Hematopoietic multipotent progenitor cell treated with erythropoietin and hydrocortisone succinate and interleukin-3 and kit ligand, for 6 days (in vitro differentiated cells): Measurements from ENCODE around the gene OCA2.
"Not testable (repeated sequence)": the region's sequence is repeated elsewhere in the genome, so short reads cannot be mapped to it uniquely, and the experiment has no call there.

Experiments used
- DNase-seq: peaks from one replicate; pipeline ENCODE4 v3.0.0-alpha.2; 2015

OCA2 gene

GRCh38 chr15:28020644-28021043, 78.5 kb downstream of the OCA2 start:
- no peak for DNase-seq

GRCh38 chr15:28019594-28020309, 79.4 kb downstream of the OCA2 start:
- DNase-seq: no peak

DNA sequence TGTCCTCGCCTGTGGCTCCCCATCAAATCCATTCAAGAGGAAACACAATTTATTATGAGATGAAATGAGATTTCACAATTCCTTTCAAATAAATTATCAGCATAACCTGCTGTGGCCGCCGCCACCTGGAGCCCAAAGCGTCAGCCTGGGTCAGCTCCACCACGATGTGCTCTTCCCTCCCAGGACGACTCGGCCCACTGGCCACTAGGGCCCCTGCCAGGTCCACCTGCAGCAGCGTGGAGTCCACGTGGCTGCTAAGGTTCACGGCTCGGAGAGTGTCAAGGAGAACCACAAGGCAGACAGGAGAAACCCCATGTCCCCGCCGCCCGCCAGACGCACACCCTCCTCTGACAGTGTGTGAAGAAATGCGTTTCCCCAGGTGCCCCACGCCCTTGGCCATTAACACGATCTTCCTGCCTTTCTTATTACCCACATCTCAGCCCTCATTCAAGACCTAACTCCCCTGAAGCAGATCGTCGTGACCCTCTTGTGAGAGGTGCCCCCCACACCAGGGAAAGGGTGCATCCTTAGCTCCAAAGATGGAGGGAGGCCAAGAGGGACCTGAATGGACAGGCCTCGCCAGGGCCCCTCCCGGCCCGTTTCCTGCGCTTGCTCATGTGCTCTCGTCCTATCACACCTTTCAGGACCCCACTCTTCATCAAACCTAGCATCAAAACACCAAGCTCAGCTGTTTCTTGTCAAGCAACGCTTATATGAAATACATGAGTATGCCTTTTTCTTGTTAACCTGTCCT, 80.6 kb downstream of the OCA2 start:
- DNase-seq: no peak

DNA sequence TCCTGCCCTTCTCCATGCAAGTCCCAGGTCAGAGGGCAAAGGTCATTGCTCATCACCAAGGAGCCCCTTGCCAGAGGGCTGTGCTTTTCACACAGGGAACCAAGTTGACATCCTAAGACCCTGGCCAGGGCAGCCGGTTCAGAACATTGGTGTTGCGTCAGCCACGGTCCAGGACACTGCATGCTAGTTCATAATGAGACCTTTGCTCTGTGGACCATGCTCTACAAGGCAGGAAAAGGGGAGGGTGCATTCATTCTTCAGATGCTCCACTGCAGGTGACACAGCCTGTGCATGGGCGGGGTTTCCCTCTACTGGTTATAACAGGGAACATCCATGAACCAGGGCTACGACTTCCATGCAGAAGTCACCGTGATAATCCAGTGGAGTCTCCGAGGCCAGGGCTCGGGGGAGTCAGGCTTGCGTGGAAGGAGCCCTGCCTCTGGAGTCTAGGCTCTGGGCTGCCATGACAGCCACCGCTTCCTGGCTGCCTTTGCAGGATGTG, 81.6 kb downstream of the OCA2 start:
- DNase-seq: peak; percentile 1

DNA sequence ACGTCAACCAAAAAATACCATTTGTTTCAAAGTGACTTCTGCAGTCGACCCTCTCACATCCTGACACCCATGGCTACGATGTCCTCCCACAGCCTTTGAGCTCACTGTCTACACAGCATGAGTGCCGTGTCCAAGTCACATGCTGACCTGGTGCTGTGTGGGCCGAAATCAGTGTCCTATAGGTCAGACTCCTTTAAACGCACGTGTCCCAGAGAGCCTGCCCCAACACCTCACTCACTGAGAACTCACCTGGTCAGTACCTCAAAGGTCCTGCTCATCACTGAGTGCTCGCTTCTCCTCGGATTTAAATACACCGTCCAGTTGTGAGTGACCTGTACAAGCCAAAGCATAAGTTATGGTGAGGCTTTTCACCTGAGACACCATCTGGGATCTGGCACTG, 83.3 kb downstream of the OCA2 start:
- no peak for DNase-seq

DNA sequence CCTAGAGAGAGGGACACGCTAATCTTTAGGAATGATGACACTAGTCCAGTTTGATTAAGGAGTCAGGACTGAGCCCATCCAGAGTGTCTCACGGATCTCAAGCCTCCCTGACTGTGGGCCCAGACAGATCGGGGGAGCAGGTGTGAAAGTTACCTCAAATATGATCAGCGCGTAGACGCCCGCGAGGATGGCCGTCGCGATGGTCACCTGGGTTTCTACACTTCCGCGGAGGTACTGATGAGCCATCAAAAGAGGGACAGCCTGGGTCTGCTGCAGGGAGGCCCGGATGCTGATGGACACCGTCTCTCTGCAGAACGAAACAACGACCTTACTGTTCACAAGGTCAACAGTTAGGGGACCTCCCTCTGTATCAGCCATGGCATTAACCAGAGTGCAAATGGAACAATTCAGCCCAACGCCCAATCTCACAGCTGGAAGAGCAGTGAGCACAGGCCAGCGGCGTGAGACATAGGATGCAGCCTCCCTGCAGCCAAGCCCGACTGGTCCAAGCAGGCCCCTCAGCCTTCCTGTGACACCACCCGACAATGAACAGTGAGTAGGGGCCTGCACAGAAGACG, 84.4 kb downstream of the OCA2 start:
- no peak for DNase-seq

DNA sequence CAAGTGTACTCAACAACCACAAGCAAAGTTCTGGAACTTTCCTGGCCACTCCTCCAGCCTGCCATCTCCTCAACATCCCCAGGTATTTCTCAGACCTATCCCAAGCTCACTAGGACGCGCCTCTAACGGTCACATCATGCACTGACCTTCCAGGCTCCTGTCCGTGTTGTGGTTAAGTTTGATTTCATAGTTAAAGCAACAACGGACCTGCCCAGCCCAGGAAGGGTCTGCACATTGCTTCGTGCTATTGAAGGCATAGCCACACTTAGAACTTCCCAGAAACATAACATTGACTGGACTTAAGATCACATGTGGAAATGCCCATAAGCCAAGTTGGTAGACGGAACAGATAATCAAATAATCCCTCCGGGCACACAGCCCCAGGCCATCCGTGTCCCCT, 85.1 kb downstream of the OCA2 start:
- DNase-seq: no peak

- DNase-seq: no peak
Measured at GRCh38 chr15:28013480-28013879, 85.6 kb downstream of the OCA2 start.

DNA sequence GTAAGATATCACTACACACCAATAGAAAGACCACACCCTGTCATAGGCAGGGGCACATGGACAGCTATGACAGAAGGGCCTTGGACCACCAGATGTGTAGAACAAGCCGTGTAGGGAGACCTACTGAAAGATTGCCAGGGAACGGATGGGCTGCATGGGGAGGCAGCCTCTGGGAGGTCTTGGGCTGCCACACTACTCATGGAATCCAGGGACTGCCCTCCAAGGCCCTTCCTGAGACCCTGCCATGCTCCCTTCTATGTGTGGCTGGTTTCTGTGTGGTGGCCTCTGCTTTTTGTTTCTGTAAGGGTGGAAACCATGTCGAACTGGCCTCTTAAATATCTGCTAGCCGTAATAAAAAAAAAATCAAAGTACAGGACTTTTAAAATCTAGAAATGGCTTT, 86.9 kb downstream of the OCA2 start:
- no peak for DNase-seq

- DNase-seq: not testable (repeated sequence)
Measured at GRCh38 chr15:28008175-28008574, 90.9 kb downstream of the OCA2 start.

DNA sequence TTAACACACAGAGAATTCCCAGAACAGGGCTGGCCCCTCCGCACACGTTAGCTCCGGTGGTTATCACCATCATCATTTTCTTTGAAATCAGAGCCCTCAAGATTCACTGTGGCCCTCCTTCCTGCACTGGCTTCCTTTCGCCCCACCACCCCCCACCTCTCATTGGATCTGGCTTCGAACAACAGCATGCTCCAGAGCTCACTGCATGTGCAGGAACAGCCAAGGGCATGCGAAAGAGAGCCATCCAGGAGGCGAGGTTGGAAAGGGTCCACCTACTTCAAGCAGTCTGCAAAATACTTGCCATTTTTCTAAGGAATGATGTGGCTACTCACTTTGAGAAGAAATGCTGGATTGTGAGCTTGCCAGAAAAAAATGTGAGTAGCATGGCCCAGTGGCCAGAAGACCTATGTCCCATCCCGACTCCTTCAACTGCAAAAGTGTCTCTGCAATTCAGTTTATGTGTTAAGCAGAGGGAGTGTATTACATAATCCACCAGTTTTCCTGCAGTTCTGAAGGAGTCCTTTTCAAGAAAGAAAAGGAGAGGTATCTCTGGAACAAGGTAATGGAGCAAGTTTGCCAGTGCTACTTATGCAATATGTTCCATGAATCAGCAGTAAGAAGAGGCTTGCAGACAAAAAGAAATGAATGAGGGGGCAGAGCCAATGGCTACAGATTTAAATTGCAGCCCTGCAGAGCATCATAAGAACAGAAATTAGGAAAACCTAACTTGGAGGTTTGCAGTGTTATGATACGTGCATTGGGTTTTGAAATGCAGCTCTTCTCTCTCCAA, 92.8 kb downstream of the OCA2 start:
- no peak for DNase-seq

DNA sequence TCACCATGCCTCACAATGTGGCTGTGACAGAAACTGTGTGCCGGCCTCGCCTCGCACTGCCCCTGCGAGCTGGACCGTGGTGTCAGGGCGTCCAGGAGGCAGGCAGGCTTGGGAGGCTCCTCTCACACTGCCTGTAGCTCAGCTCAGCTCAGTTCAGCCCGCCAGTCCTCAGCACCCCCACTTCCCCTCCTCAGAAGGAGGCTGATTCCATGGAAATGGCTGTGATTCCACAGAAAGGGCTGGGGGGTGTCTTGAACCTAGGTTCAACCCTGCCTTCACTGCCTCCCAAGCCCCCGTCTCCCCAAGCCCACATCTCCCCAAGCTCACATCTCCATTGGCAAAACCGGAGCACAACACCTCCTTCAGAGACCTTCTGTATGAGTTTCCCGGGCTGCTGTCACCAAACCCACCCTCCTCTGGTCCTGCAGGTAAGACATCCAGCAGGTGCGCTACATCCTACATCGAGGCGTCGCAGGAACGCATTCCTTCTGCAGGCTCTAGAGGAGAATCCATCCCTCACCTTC, 94.0 kb downstream of the OCA2 start:
- DNase-seq: no peak

DNA sequence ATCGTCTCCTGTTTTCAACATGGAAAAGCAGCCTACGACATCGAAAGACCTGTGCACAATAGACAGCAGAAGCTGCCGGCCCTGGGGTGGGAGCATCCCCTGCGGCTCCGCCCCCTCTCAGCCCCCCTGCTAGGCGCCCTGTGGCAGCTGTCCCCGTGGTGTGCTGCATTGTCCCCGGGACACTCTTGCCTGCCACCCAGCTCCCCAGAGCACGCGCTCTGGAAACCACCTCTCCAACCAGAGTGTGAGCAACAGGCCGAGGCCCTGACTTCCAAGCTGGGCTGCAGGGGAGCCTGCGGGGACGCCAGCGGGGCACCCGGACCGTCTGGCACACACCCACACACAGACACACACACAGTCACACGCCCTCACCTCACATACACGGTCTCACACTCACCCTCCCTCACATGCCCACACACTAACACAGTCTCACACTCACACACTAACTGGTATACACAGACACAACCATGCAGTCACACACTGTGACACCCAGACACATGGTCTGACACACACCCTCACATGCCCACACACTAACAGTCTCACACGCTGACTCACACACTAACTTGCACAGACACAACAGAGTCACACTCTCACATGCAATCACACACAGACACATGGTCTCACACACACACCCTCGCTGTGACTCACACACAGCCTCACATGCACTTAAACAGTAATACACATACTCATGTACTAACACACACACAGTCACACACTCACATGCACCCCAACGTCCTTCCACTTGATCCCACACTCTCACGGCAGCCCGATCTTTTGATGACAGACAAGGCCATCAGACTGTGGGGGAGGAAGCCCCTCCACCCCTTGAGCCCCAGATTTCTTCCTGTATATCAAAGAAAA, 94.7 kb downstream of the OCA2 start:
- DNase-seq: no peak

DNA sequence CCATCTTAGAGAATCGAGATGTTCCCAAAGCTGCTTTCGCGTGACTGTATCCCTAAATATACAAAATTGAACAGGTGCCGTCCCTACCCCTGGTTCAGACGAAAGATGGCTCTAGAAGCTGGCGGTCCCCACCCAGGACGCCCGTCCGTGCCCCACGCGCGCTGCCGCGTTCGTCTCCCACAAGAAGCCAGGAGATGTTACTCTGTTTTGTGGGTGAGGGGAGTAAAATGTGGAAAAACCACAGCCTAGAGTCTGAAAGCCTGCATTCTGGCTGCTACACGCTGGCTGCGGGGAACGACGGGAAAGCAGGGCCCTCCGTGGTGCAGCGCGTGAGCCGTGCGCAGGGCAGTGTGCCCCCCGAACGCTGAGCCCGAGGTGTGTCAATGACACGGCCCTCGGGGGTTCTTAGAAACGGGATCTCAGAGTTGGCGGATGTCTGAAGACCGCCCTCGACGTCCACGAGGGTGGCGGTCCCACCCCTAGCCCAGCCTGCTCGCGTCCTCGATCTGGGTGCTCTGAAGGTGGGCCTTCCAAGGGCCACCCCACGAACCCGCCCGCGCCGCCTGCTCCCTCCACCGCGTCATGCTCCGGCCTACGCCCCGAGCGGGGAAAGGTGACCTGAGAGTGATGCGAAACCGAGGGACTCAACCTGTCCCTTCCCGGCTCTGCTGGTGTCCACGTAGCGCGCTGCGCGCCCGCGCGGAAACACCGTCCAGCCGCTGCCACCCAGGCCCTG, 95.6 kb downstream of the OCA2 start:
- DNase-seq: no peak

DNA sequence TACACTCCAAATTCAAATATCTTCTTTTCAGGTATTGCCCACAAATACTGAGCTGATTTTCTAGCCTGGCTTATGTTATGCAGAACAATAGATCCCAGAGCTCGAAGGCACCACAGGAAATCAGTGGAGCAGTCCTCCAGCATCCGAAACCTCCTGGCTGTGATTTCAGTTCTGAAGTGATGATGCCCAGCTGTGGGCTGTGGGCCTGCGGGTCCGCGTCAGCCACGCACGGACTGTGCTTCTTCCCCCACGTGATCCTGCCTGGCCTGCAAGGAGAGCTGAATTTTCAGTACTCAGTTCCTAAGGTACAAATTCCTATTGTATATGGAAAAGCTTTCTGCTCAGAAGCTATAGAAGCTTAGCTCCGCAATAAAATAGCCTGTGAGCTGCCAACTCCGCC, 96.2 kb downstream of the OCA2 start:
- DNase-seq: no peak

GRCh38 chr15:28002136-28002861, 96.8 kb downstream of the OCA2 start:
- DNase-seq: no peak

DNA sequence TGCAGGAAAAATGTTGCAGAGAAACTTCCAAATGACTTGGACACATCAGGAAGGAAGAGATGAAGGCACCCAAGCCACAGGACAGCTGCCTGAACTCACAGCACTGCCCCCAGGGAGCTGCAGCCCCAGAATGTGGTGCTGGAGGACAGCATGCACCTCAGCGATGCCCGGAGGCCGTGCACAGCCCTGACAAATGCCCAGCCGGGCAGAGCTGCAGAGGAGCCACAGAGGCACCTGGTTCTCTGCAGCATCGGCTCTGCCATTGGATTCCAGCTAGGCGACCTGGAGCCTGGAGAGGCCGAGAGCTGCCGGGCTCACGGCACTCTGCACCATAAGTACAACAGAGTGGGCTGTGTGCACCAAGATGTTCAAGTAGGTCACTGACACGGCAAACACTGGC, 97.5 kb downstream of the OCA2 start:
- no peak for DNase-seq

GRCh38 chr15:27993996-27994780, 104.9 kb downstream of the OCA2 start:
- DNase-seq: no peak

DNA sequence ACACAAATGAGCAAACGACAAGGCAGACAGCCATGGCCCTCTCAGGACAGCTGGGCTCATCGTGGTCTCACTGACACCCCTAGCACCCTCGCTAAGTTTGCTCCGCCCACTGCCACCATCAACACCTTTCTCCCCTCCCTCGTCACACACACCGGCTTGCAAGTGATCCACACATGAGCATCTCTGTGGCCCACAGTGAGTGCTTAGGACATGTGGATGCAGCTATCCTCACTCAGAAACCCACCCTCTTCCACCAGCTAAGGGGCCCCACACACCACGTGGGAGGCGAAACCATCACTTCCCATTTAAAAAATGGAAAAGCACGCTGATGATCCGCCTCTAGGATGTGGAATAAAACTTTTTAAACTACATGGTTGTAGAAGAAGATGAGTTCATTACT, 105.6 kb downstream of the OCA2 start:
- DNase-seq: no peak
